ENCODE data around the gene HDAC10.
A peak's percentile ranks its signal among the peaks of the same experiment; 100 is the strongest.

HDAC10 gene

GRCh38 chr22:50251477-50252081 lies 514 bp upstream of the HDAC10 start:
- TF ChIP-seq EP300 (IDR thresholded peaks at IDR 0.05; ENCODE audit: borderline replicate concordance) (no peak), ZBTB7A (IDR thresholded peaks at IDR 0.05; ENCODE audit: low read depth) (peak; percentile 93)

GRCh38 chr22:50250249-50250554 lies 863 bp downstream of the HDAC10 start:
- TF ChIP-seq CREB1 (IDR thresholded peaks at IDR 0.05; ENCODE audit: low read depth): no peak
- TF ChIP-seq FOXM1 (IDR thresholded peaks at IDR 0.05; ENCODE audit: borderline replicate concordance, low read depth): no peak
- TF ChIP-seq RAD21 (IDR thresholded peaks at IDR 0.05; ENCODE audit: low read depth): no peak
- TF ChIP-seq EP300 (IDR thresholded peaks at IDR 0.05; ENCODE audit: borderline replicate concordance): no peak
- no peak for TF ChIP-seq REST (IDR thresholded peaks at IDR 0.05; ENCODE audit: low read depth)
- TF ChIP-seq MAX (IDR thresholded peaks at IDR 0.05): no peak
- TF ChIP-seq CEBPB (IDR thresholded peaks at IDR 0.05): no peak
- no peak for TF ChIP-seq ZBTB7A (IDR thresholded peaks at IDR 0.05; ENCODE audit: low read depth)
- TF ChIP-seq TAF1 (IDR thresholded peaks at IDR 0.05; ENCODE audit: low read depth): no peak
- TF ChIP-seq EGR1 (IDR thresholded peaks at IDR 0.05): no peak
- TF ChIP-seq YY1 (IDR thresholded peaks at IDR 0.05; ENCODE audit: low read depth): no peak
- TF ChIP-seq TEAD4 (IDR thresholded peaks at IDR 0.05): no peak
- no peak for TF ChIP-seq NFIC (IDR thresholded peaks at IDR 0.05)
- TF ChIP-seq USF1 (IDR thresholded peaks at IDR 0.05): no peak
- no peak for TF ChIP-seq TCF12 (IDR thresholded peaks at IDR 0.05; ENCODE audit: low read depth)

GRCh38 chr22:50249341-50250248 lies 1.5 kb downstream of the HDAC10 start:
- TF ChIP-seq USF1 (IDR thresholded peaks at IDR 0.05): no peak
- no peak for TF ChIP-seq REST (IDR thresholded peaks at IDR 0.05; ENCODE audit: low read depth)
- no peak for TF ChIP-seq CEBPB (IDR thresholded peaks at IDR 0.05)
- TF ChIP-seq NFIC (IDR thresholded peaks at IDR 0.05): no peak
- no peak for TF ChIP-seq FOXM1 (IDR thresholded peaks at IDR 0.05; ENCODE audit: borderline replicate concordance, low read depth)
- no peak for TF ChIP-seq MAX (IDR thresholded peaks at IDR 0.05)
- no peak for TF ChIP-seq EP300 (IDR thresholded peaks at IDR 0.05; ENCODE audit: borderline replicate concordance)
- no peak for TF ChIP-seq TEAD4 (IDR thresholded peaks at IDR 0.05)
- TF ChIP-seq RAD21 (IDR thresholded peaks at IDR 0.05; ENCODE audit: low read depth): no peak
- no peak for TF ChIP-seq TCF12 (IDR thresholded peaks at IDR 0.05; ENCODE audit: low read depth)
- no peak for TF ChIP-seq EGR1 (IDR thresholded peaks at IDR 0.05)
- no peak for TF ChIP-seq ZBTB7A (IDR thresholded peaks at IDR 0.05; ENCODE audit: low read depth)
- no peak for TF ChIP-seq TAF1 (IDR thresholded peaks at IDR 0.05; ENCODE audit: low read depth)
- TF ChIP-seq CREB1 (IDR thresholded peaks at IDR 0.05; ENCODE audit: low read depth): no peak
- TF ChIP-seq YY1 (IDR thresholded peaks at IDR 0.05; ENCODE audit: low read depth): no peak

GRCh38 chr22:50248196-50249081 lies 2.6 kb downstream of the HDAC10 start:
- TF ChIP-seq EGR1 (IDR thresholded peaks at IDR 0.05) (no peak), EP300 (IDR thresholded peaks at IDR 0.05; ENCODE audit: borderline replicate concordance) (no peak)

- TF ChIP-seq MAX (IDR thresholded peaks at IDR 0.05) (no peak), CREB1 (IDR thresholded peaks at IDR 0.05; ENCODE audit: low read depth) (peak; percentile 67; the same call in 1 of the 2 replicates)
These were observed 3.3 kb downstream of the HDAC10 start for GRCh38 chr22:50247748-50248147.
